IMR-90 (cell line): ENCODE results near the gene ADAMTS9. TPM values are rescaled to one million over a fixed set of nuclear protein-coding genes. Genes with fewer than 3 reads are reported as not detected.

ENCODE experiments used
- ATAC-seq: fragments of 200-7000 bp; cut with Tn5 transposase; 2 replicates; pipeline ENCODE4 v1.9.1; 2020; ENCODE audit warnings: low read depth, mild to moderate bottlenecking, moderate library complexity
- BruUV-seq: library from RNA; stranded (reverse); fragments of 400-500 nt; replicated peaks from 2 replicates; lab custom pipeline; 2021; lab: Mats Ljungman, UMichigan
- CTCF ChIA-PET: fragments of 300-600 bp; formaldehyde crosslinking; extraction: SDS; loops from one replicate; lab custom pipeline; 2021; ENCODE audit warnings: antibody characterized with exemption; lab: Yijun Ruan, JAX
- POLR2A ChIA-PET: fragments of 300-600 bp; sonication (Branson Sonifier 250); formaldehyde crosslinking; loops from one replicate; lab custom pipeline; 2022; ENCODE audit warnings: antibody characterized with exemption; ENCODE audit not compliant: unreplicated experiment; lab: Charles Lee
- DNase-seq: peaks from one replicate; pipeline ENCODE4 v3.0.0; 2013
- H2AFZ ChIP-seq: replicated peaks from 2 replicates; pipeline ENCODE3; 2013; ENCODE audit warnings: low read length, mild to moderate bottlenecking; ENCODE audit not compliant: poor library complexity
- H2AK5ac ChIP-seq: 2 replicates; pipeline ENCODE4 v1.6.1; 2013; ENCODE audit warnings: low read depth, low read length, inconsistent platforms
- H2AK9ac ChIP-seq: replicated peaks from 2 replicates; pipeline ENCODE3; 2013; ENCODE audit warnings: mild to moderate bottlenecking, low read depth, low read length, moderate library complexity; ENCODE audit not compliant: poor library complexity
- H2BK120ac ChIP-seq: 2 replicates; pipeline ENCODE4 v1.6.1; 2013; ENCODE audit warnings: low read depth, low read length, inconsistent platforms
- H2BK15ac ChIP-seq: 3 replicates; pipeline ENCODE4 v1.6.1; 2013; ENCODE audit warnings: low read depth, low read length, inconsistent platforms
- H2BK20ac ChIP-seq: 2 replicates; pipeline ENCODE4 v1.6.1; 2013; ENCODE audit warnings: low read depth, mild to moderate bottlenecking, inconsistent platforms, low read length, moderate library complexity
- H2BK5ac ChIP-seq: 2 replicates; pipeline ENCODE4 v1.6.1; 2013; ENCODE audit warnings: mild to moderate bottlenecking, low read depth, low read length, inconsistent platforms; ENCODE audit not compliant: poor library complexity, severe bottlenecking
- H3K14ac ChIP-seq: replicated peaks from 2 replicates; pipeline ENCODE4 v1.6.1; 2013; ENCODE audit warnings: low read depth, low read length, inconsistent platforms
- H3K18ac ChIP-seq: 2 replicates; pipeline ENCODE4 v1.6.1; 2013; ENCODE audit warnings: low read depth, low read length, control low read depth
- H3K23ac ChIP-seq: 2 replicates; pipeline ENCODE4 v1.6.1; 2013; ENCODE audit warnings: low read depth, low read length, inconsistent platforms
- H3K27ac ChIP-seq: 2 replicates; pipeline ENCODE4 v1.5.1; 2013; ENCODE audit warnings: mild to moderate bottlenecking, control low read depth, low read length; ENCODE audit not compliant: insufficient read depth
- H3K27me3 ChIP-seq: 2 replicates; pipeline ENCODE4 v1.6.1; 2013; ENCODE audit warnings: low read length; ENCODE audit not compliant: control insufficient read depth, insufficient read depth
- H3K36me3 ChIP-seq: 2 replicates; pipeline ENCODE4 v1.6.1; 2013; ENCODE audit warnings: low read length, mixed read lengths; ENCODE audit not compliant: control insufficient read depth, insufficient read depth
- H3K4ac ChIP-seq: 2 replicates; pipeline ENCODE4 v1.6.1; 2013; ENCODE audit warnings: low read depth, low read length, inconsistent platforms
- H3K4me1 ChIP-seq: 2 replicates; pipeline ENCODE4 v1.6.1; 2013; ENCODE audit warnings: low read length, mixed read lengths; ENCODE audit not compliant: control insufficient read depth, insufficient read depth
- H3K4me2 ChIP-seq: 2 replicates; pipeline ENCODE4 v1.6.1; 2013; ENCODE audit warnings: low read depth, mild to moderate bottlenecking, control low read depth, low read length, moderate library complexity
- H3K4me3 ChIP-seq: 2 replicates; pipeline ENCODE4 v1.5.1; 2013; ENCODE audit warnings: low read depth, mild to moderate bottlenecking, control low read depth, low read length, moderate library complexity; ENCODE audit not compliant: insufficient read depth
- H3K56ac ChIP-seq: 2 replicates; pipeline ENCODE4 v1.6.1; 2013; ENCODE audit warnings: low read length, inconsistent platforms; ENCODE audit not compliant: insufficient read depth; ENCODE audit errors: extremely low read depth
- H3K79me1 ChIP-seq, 2 experiments: 2 replicates each; pipeline ENCODE4 v1.6.1; 2013; ENCODE audit warnings: low read length in 2 of 2, inconsistent platforms in 1 of 2, low read depth in 1 of 2
- H3K9ac ChIP-seq: 2 replicates; pipeline ENCODE4 v1.6.1; 2013; ENCODE audit warnings: low read depth, low read length, control low read depth
- H3K9me1 ChIP-seq: 2 replicates; pipeline ENCODE4 v1.6.1; 2013; ENCODE audit warnings: low read length, inconsistent platforms; ENCODE audit not compliant: insufficient read depth
- H3K9me3 ChIP-seq: 2 replicates; pipeline ENCODE4 v1.6.1; 2013; ENCODE audit warnings: low read length; ENCODE audit not compliant: control insufficient read depth, insufficient read depth
- H4K20me1 ChIP-seq: 2 replicates; pipeline ENCODE4 v1.6.1; 2013; ENCODE audit warnings: low read length, inconsistent platforms; ENCODE audit not compliant: insufficient read depth
- H4K5ac ChIP-seq: 2 replicates; pipeline ENCODE4 v1.6.1; 2013; ENCODE audit warnings: mild to moderate bottlenecking, low read depth, low read length, control low read depth
- H4K8ac ChIP-seq, 2 experiments: 2 replicates each; pipeline ENCODE4 v1.6.1; 2013; ENCODE audit warnings: low read depth in 2 of 2, low read length in 2 of 2, control low read depth in 1 of 2, inconsistent platforms in 1 of 2
- H4K91ac ChIP-seq: 2 replicates; pipeline ENCODE4 v1.6.1; 2013; ENCODE audit warnings: low read depth, low read length, inconsistent platforms; ENCODE audit not compliant: insufficient read depth
- CHD1 ChIP-seq: IDR thresholded peaks from 2 replicates; pipeline ENCODE4 v1.6.1; 2012; ENCODE audit warnings: low read depth, low read length, improper control_type of control experiment
- MAZ ChIP-seq: IDR thresholded peaks from 2 replicates; pipeline ENCODE4 v1.6.1; 2012; ENCODE audit warnings: low read depth, mild to moderate bottlenecking, low read length, improper control_type of control experiment, moderate library complexity, borderline replicate concordance
- NFE2L2 ChIP-seq: fragments of 150-350 bp; IDR thresholded peaks from 2 replicates; pipeline ENCODE4 v1.6.1; 2016; ENCODE audit warnings: low read depth, mild to moderate bottlenecking, low read length
- RCOR1 ChIP-seq: IDR thresholded peaks from 2 replicates; pipeline ENCODE4 v1.6.1; 2012; ENCODE audit warnings: mild to moderate bottlenecking, low read length, improper control_type of control experiment; ENCODE audit not compliant: insufficient replicate concordance
- RFX5 ChIP-seq: IDR thresholded peaks from 2 replicates; pipeline ENCODE4 v1.8.0; 2012; ENCODE audit warnings: low read depth, mild to moderate bottlenecking, low read length, moderate library complexity
- WGBS, 2 experiments: methylation state at CpG; one replicate each; pipeline versions ENCODE4 v1.1.5 to v1.1.7; 2013; ENCODE audit warnings: missing lambda C conversion rate in 2 of 2; ENCODE audit not compliant: insufficient read length in 1 of 2; ENCODE audit errors: extremely low coverage in 2 of 2; 5-methylcytosine and 5-hydroxymethylcytosine counted together
- dilution Hi-C: fragments of 300-500 bp; cut with HindIII; formaldehyde crosslinking; loops from one replicate; pipeline ENCODE4 v1.14.3; 2018; ENCODE audit warnings: low sequenced_read_pairs; ENCODE audit not compliant: unreplicated experiment
- in situ Hi-C: fragments of 300-500 bp; cut with MboI; formaldehyde crosslinking; loops from 3 replicates; pipeline ENCODE4 v1.14.3; 2019; ENCODE audit warnings: low sequenced_read_pairs, inconsistent platforms, mixed read lengths
- intact Hi-C: fragments of 100-400 bp; cut with micrococcal nuclease; formaldehyde crosslinking; loops from 2 replicates; pipeline ENCODE4 v1.10.0; 2022
- polyA plus RNA-seq, 3 experiments: library from polyadenylated mRNA; depleted of rRNA; stranded (reverse); fragments of >200 nt; gene quantifications; 2 replicates each; pipeline ENCODE4 v1.2.3, GENCODE V29; 2012; ENCODE audit warnings: low replicate concordance in 1 of 3
- total RNA-seq: library from RNA; depleted of rRNA; stranded (reverse); fragments of >200 nt; gene quantifications from 2 replicates; pipeline ENCODE4 v1.2.3, GENCODE V29; 2012

The ADAMTS9 gene
- total and polyA plus RNA-seq, 2 of the 4 experiments (the other 2 are of a cell fraction) = 0.55 to 1.1 TPM

GRCh38 chr3:64566859-64567258 lies 120.9 kb downstream of the ADAMTS9 start:
- H3K18ac ChIP-seq = no peak overlapping the region
- H2BK15ac ChIP-seq = no peak overlapping the region
- WGBS, 2 experiments = no CpG with 5 or more reads among the region's 3 CpGs
- no peak overlapping the region for H3K4ac ChIP-seq
- no peak overlapping the region for H2AFZ ChIP-seq
- H3K4me2 ChIP-seq = no peak overlapping the region
- CTCF ChIA-PET = interaction anchor here (0.8 kb wide), 1 partner anchor 9 kb away, joined by 3 read pairs; no protein-coding TSS in a partner anchor
- H3K27me3 ChIP-seq = no peaks in the 10 kb centered on the region
- ATAC-seq (no peak), DNase-seq (no peak)
- no peak overlapping the region for H4K91ac ChIP-seq
- H3K4me1 ChIP-seq = no peaks in the 10 kb centered on the region; the same call in 1 of the 2 replicates
- no peak overlapping the region for H3K56ac ChIP-seq
- H4K20me1 ChIP-seq = no peaks in the 10 kb centered on the region
- H3K79me1 ChIP-seq = no peaks in the 10 kb centered on the region
- H3K4me3 ChIP-seq = no peak overlapping the region
- no peak overlapping the region for H2BK5ac ChIP-seq
- H3K23ac ChIP-seq = no peak overlapping the region
- no peak overlapping the region for H2AK5ac ChIP-seq
- no peak overlapping the region for H2BK20ac ChIP-seq
- POLR2A ChIA-PET = no interaction called here
- in situ Hi-C loops (no loop called here), intact Hi-C loops (no loop called here), dilution Hi-C loops (no loop called here)
- no peak overlapping the region for H3K27ac ChIP-seq
- H3K9ac ChIP-seq = no peak overlapping the region
- TF ChIP-seq RCOR1 = no peak
- TF ChIP-seq CHD1 = no peak
- TF ChIP-seq RFX5 = no peak
- TF ChIP-seq NFE2L2 = no peak
- TF ChIP-seq MAZ = no peak
- H4K5ac ChIP-seq = no peak overlapping the region
- H2AK9ac ChIP-seq = no peak overlapping the region
- H3K9me3 ChIP-seq = no peaks in the 10 kb centered on the region
- no peak overlapping the region for H2BK120ac ChIP-seq
- H3K9me1 ChIP-seq = no peaks in the 10 kb centered on the region
- no TSS peak for BruUV-seq
- no peaks in the 10 kb centered on the region; the same call in 1 of the 2 replicates for H3K36me3 ChIP-seq
- H4K8ac ChIP-seq = no peak overlapping the region
- no peak overlapping the region for H3K14ac ChIP-seq
